NCI-H82 (cell line): ENCODE results near the gene USP19.

Source experiments
- DNase-seq: peaks from one replicate; lab custom pipeline; 2025; lab: John Stamatoyannopoulos, UW

Gene USP19

DNA sequence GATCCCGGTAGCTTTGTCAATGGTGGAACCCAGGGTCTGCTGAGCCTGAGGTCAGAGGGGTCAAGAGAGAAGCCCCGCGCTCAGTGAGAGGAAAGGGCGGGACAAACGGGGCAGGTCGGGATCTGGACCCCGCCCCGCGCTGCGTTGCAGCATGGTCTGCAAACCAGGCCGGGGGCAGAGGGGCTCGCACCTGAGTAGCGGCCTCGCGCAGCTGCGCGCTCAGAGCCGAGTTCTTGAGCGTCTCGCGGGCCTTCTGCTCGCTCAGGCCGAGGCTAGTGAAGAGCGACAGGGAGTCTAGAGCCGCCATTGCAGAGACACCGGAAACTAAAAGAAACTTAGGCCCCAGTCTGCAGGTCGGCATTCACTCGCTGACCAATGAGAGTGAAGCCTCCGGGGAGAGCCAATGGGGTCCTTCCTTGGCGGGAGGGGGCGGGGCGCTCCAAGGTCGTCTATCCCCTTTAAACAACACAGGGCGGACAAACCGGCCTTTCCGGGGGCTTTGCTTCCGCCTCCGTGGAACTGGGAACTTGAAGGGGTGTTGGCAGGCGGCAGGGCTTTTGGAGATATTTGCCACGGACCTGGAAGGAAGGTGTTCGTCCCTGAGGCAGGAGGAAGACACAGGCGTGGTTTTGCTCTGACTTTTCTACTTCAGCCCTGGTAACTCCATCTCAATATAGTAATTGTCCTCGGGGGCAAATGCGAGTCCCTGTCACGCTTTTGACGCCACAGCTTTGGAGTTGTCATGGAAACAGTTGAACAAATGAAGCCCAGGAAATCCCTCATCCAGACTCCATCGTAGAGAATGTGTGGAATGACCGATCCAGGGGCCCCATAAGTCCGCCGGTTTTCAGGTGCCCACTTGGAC lies 16.0 kb downstream of the USP19 start, which contains the start of gene QARS1:
Gene QARS1, minus strand, starts transcription at position 331 of the 865 bp plus-strand sequence. Its CDS starts 24 bp downstream, at position 307.
- peak; percentile 95 for DNase-seq

DNA sequence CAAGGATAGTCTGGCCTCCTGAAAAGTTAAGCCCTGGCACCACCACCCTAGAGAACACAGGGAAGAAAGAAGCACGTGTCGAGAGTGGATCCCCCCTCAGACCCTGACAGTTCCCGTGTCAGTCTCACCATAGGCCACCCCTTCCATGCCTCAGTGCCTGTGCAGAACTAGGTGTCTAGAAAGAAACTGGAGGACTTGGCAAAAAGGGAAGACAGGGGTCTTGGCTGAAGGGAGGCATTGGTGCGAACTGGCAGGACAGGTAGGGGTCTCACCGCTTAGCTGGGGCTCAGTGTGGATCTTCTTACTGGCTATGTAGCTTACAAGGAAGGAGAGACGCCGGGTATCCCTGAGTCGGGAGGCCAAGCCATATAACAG lies 16.6 kb downstream of the USP19 start:
- DNase-seq, result no peak

DNA sequence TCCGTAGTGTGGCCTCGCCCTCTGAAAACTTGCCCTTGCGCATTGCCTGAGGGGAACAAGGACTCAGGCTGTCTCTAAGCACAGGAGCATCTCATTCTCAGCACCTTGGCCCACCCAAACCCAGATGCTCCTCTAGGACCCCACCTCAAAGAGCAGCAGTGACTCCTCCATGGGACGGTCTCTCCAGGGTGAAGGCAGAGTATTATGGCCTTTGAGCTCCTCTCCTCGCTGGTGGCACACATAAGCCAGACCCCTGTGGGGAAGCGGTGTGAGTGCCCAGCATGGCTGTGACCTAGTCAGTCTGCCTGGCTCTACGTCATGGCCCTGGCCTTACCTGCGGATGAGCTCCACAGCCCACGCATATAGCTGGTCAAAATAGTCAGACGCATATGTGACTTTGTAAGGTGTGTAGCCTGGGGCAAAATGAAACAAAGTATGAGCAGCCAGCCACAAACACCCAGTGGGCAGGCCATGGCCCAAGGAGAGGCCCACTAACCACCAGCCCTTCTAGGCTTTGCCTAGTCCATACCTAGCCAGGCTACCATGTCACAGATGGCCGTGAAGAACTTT lies 20.5 kb downstream of the USP19 start:
- no peak for DNase-seq

DNA sequence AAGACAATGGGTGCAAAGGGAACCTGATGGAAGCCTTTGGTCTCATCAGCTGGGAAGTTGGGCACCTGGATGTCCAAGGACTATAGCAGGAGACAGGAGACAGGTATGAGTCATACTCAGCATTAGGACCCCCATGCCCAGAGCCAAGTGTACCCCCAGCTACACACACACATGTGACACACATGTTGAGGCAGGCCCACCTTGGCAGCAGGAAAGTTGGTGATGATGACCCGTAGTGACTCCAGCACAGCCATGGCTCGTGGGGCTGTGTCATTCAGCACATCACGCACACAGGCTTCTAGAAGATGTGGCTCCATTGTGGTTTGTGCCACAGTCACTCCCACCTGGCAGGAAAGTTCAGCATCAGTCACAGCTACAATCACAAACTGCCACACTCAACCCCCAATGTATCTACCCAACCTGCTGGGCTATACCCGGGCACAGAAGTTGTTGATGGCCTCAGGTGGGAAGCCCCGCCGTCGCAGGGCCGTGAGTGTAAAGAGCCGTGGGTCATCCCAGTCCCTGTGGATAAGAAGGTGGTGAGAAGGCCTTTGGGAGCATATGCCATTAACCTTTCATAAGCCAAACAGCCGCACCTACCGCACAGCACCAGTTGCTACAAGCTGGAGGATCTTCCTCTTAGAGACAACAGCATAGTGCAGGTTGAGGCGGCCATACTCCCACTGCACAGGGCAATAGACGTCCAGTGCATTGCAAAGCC lies 21.6 kb downstream of the USP19 start:
- no peak for DNase-seq

DNA sequence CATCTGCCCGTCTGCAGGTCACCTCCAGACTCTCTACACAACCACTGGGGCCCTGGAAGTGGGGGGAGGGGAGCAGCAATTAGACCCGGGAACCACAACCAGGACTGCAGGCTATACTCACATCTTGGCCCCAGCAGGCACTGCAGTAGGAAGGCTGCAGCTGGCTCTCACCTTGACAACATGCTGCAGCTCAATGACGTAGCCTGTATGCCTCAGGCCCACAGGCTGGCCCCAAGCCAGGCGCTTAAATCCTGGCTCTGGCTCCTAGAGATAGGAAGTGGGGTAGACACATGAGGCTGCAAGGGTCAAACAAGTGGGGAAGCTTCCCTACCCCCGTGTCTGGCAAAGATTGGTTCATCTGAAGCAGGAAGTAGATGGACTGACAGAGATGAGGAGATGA lies 22.2 kb downstream of the USP19 start:
- no peak for DNase-seq

DNA sequence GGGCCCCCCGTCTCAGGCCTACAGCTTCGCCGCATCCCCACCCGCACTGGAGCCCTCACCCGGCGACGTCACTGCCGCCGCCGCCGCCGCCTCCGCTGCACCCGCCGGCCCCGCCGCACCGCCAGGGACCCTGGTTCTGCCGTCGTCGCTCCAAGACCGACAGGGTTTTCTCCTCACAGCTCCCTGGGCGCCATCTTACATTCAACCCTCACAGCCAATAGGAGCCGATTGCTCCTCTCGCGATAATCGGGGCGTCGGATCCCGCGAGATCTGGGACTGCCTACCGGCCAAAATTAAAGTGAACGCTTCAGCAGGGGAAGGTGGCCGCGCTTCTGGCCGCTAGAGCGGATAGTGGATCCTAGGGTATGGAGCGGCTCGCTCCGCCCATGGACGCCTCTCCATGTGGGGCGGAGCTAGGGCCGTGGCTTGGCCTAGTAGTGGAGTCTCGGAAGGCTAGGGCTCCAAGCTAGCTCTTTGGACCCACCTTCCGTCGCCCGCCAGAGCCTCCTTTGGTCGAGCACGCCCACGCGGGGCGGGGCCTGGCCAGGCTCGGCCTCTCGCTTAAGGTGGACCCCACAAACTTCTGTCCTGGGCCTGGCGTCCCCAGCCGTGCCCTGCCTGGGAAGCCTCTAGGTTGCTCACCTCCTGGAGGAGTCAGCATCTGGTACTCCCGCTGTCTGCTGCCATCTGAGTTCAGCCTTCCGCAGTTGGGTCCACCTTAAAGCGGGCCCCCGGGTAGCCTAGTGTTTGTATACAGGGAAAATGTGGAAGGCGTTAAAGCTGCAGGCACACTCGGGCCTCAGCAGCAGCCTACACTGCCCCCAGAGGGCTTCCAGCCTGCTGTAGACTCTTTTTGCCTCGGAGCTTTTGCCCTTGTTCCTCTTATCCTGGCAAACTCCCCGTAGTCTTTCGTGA lies 26.5 kb downstream of the USP19 start, which contains the start of gene QRICH1:
Gene QRICH1, minus strand, starts transcription at position 219 of the 915 bp plus-strand sequence. CDS start 17,054 bp downstream, outside the sequence.
- DNase-seq, result peak; percentile 98

DNA sequence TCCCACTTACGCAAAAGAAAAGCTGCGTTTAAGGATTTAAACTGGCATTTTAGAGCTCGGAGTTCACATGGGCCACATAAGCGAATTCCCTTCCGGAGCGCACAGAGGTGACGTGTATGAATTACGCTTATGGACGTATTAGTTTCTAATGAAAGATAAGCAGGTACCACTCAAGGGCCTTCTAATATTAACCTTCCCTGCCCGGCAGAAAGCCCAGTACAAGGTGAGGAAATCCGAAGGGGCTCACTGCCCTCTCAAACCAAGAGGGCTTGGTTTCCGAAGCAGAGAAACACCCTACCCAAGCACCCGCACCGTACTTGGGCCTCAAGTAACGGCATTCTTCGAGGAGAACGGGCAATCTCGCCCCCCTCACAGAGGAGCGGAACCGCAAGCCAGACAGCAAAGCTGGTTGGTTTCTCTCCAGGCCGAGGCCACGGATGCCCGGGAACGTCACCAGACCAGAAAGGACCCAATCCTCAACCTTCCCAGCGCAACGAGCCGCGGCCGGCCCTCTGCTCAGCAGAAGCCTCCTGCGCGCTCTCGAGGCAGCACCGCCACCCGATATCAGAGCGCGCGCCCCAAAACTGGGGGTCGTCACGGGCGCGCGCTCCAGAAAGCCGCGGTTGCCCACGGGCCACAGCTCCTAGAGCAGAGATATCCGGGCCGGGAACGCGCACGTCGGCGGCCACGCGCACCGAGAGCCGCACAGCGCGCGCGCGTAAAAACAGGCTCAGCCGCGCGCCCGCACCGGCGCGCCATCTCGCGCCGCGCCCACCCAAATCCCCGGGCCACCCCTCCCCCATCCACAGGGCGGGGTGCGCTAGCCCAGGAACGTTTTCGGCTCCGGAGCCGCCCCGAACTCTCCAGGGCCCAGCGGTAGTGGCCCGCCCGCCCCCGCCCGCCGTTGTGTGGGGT lies 27.4 kb downstream of the USP19 start:
- DNase-seq, result peak; percentile 78

DNA sequence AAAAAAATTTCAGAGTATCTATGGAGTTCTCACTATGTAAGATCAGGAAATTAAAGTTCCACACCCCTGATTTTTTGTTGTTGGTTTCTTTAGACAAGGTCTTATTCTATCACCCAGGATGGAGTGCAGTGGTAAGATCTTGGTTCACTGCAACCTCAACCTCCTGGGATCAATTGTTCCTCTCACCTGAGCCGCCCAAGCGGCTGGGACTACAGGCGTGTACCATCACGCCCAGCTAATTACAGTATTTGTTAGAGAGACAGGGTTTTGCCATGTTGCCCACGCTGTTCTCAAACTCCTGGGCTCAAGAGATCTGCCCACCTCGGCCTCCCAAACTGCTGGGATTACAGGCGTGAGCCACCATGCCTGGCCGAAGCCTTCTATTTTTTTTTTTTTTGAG lies 39.2 kb downstream of the USP19 start:
- DNase-seq, result no peak

DNA sequence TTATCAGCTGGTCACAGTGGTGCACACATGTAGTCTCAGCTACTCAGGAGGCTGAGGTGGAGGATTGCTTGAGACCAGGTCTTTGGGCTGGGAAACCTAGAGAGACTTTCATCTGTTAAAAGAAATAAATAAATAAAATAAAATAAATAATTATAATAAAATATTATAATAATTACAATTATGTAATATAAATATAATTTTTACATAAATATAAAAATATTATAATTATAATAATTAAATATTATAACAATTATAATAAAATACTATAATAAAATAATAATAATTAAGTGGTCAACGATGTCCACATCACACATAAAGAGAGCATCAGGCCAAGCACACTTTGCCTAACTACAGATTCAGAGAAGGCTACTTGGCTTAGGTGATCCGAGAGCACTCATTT lies 41.4 kb downstream of the USP19 start:
- DNase-seq, result no peak

DNA sequence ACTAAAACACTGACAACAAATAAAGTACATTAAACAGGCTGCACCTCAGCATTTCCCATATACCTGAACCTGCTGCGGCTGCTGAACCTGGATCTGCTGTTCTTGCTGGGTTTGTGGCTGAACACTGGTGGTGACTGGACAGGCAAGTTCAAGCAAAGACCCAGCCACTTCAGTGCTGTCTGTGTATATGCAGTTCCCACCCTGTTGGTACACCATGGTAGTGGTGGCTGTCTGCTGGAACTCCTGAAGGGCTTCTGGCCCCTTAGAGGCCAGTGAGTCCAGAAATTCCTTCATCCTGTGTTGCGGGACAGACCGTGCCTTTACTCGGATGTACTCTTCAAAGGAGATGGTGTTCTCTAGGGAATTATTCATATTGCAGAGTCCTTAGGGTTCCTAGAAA lies 44.0 kb downstream of the USP19 start:
- DNase-seq, result no peak

DNA sequence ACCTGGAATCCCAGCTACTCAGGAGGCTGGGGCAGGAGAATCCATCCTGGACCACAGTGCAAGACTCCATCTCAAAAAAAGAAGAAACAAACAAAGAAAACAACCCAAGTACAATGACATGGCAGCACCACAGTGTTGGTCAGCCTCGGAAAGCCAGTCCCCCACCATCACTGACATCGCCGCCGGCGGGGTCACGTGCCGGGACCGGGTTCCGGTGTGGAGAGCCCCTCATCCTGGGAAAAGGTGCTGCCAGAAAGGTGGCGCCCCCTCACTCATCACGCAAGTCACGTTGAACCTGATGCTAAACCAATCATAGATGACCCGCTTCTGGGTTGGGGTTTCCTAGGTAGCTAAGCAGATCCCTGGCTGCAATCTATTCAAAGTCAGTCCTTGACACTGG lies 44.5 kb downstream of the USP19 start:
- DNase-seq, result no peak
